GM23338 (cell line): ENCODE measurements around the gene SLC6A19. TPM values are rescaled to one million over a fixed set of nuclear protein-coding genes. Genes with fewer than 3 reads are reported as not detected.

ENCODE experiments used
- ATAC-seq: fragments of 200-7000 bp; cut with Tn5 transposase; 3 replicates; pipeline ENCODE4 v1.9.1; 2020
- DNase-seq: peaks from one replicate; pipeline ENCODE4 v3.0.0-alpha.2; 2015; ENCODE audit warnings: low spot score
- H2AFZ ChIP-seq: fragments of 200-600 bp; sonication (generic); 2 replicates; pipeline ENCODE4 v1.8.0; 2016; ENCODE audit warnings: antibody characterized with exemption, mild to moderate bottlenecking, moderate library complexity
- H3F3A ChIP-seq: fragments of 200-600 bp; sonication (generic); replicated peaks from 2 replicates; pipeline ENCODE4 v1.8.0; 2017; ENCODE audit warnings: antibody characterized with exemption, mixed run types, low read depth
- H3K27ac ChIP-seq: fragments of 200-600 bp; sonication (generic); 2 replicates; pipeline ENCODE4 v1.6.1; 2016; ENCODE audit warnings: low read depth
- H3K27me3 ChIP-seq: fragments of 200-600 bp; sonication (generic); 2 replicates; pipeline ENCODE4 v1.8.0; 2016; ENCODE audit warnings: mild to moderate bottlenecking, mixed run types, moderate library complexity; ENCODE audit not compliant: insufficient read depth
- H3K36me3 ChIP-seq: fragments of 200-600 bp; sonication (generic); 2 replicates; pipeline ENCODE4 v1.8.0; 2016; ENCODE audit warnings: mild to moderate bottlenecking; ENCODE audit not compliant: insufficient read depth
- H3K4me1 ChIP-seq: fragments of 200-600 bp; sonication (generic); 2 replicates; pipeline ENCODE4 v1.8.0; 2016; ENCODE audit warnings: mild to moderate bottlenecking, moderate library complexity; ENCODE audit not compliant: insufficient read depth
- H3K4me2 ChIP-seq: fragments of 200-600 bp; sonication (generic); 2 replicates; pipeline ENCODE4 v1.7.1; 2017; ENCODE audit warnings: mixed run types
- H3K4me3 ChIP-seq: fragments of 200-600 bp; sonication (generic); 2 replicates; pipeline ENCODE4 v1.6.1; 2016; ENCODE audit warnings: mixed run types
- H3K79me2 ChIP-seq: fragments of 200-600 bp; sonication (generic); replicated peaks from 2 replicates; pipeline ENCODE4 v1.8.0; 2017; ENCODE audit warnings: mild to moderate bottlenecking; ENCODE audit not compliant: insufficient read depth
- H3K9me2 ChIP-seq: fragments of 200-600 bp; sonication (generic); 2 replicates; pipeline ENCODE4 v1.8.0; 2017; ENCODE audit not compliant: insufficient read depth
- H4K20me1 ChIP-seq: fragments of 200-600 bp; sonication (generic); replicated peaks from 2 replicates; pipeline ENCODE4 v1.8.0; 2017; ENCODE audit warnings: mild to moderate bottlenecking; ENCODE audit not compliant: insufficient read depth
- H3K27ac Mint-ChIP-seq: 2 replicates; pipeline ENCODE4 v1.8.0; 2020; ENCODE audit warnings: inconsistent platforms, mild to moderate bottlenecking, moderate library complexity, mixed read lengths
- H3K27me3 Mint-ChIP-seq: 3 replicates; pipeline ENCODE4 v1.8.0; 2022; ENCODE audit warnings: low read depth, mild to moderate bottlenecking, moderate library complexity, mixed read lengths, inconsistent platforms; ENCODE audit not compliant: insufficient read depth, poor library complexity
- H3K36me3 Mint-ChIP-seq: 3 replicates; pipeline ENCODE4 v1.8.0; 2021; ENCODE audit warnings: low read depth, mild to moderate bottlenecking, inconsistent platforms, moderate library complexity, mixed read lengths
- H3K4me1 Mint-ChIP-seq: 3 replicates; pipeline ENCODE4 v1.8.0; 2020; ENCODE audit warnings: mild to moderate bottlenecking, inconsistent platforms, mixed read lengths
- H3K4me3 Mint-ChIP-seq: 3 replicates; pipeline ENCODE4 v1.8.0; 2021; ENCODE audit warnings: moderate library complexity, mild to moderate bottlenecking, inconsistent platforms, mixed read lengths
- H3K9me3 Mint-ChIP-seq: 3 replicates; pipeline ENCODE4 v1.8.0; 2020; ENCODE audit warnings: moderate library complexity, mild to moderate bottlenecking, inconsistent platforms, mixed read lengths
- CTCF ChIP-seq, 2 experiments: fragments of 200-600 bp in 1 of 2; sonication (generic) in 1 of 2; conservative IDR thresholded peaks; 2 replicates each; pipeline versions ENCODE4 v1.5.1 to v1.6.1; 2016 to 2017; ENCODE audit warnings: antibody characterized with exemption in 2 of 2, low read depth in 2 of 2, mild to moderate bottlenecking in 2 of 2, moderate library complexity in 1 of 2
- EZH2 ChIP-seq: fragments of 200-600 bp; sonication (generic); IDR thresholded peaks from one replicate; pipeline ENCODE4 v1.8.0; 2017; ENCODE audit warnings: antibody characterized with exemption, mild to moderate bottlenecking, low read depth; ENCODE audit not compliant: unreplicated experiment
- NANOG ChIP-seq: IDR thresholded peaks from 2 replicates; pipeline ENCODE4 v1.6.1; 2016; ENCODE audit warnings: antibody characterized with exemption, borderline replicate concordance
- REST ChIP-seq: IDR thresholded peaks from one replicate; pipeline ENCODE4 v1.6.1; 2018; ENCODE audit warnings: antibody characterized with exemption; ENCODE audit not compliant: unreplicated experiment
- STAT1 ChIP-seq: IDR thresholded peaks from one replicate; pipeline ENCODE4 v1.6.1; 2016; ENCODE audit warnings: antibody characterized with exemption; ENCODE audit not compliant: unreplicated experiment
- ZNF331 ChIP-seq: fragments of 250-450 bp; sonication (Bioruptor Pico); IDR thresholded peaks from 2 replicates; pipeline ENCODE4 v1.5.0; 2020; ENCODE audit warnings: low read depth, mild to moderate bottlenecking, moderate library complexity
- ZNF462 ChIP-seq: fragments of 250-450 bp; sonication (Bioruptor Pico); IDR thresholded peaks from 2 replicates; pipeline ENCODE4 v1.5.0; 2020; ENCODE audit warnings: mild to moderate bottlenecking, moderate library complexity
- polyA plus RNA-seq: library from polyadenylated mRNA; unstranded; fragments of >200 nt; fragmentation: Nextera tagmentation; extraction: Ambion mirVana; gene quantifications from 2 replicates; pipeline ENCODE4 v1.2.1, GENCODE V29; 2016
- total RNA-seq: library from RNA; depleted of rRNA; stranded (reverse); fragments of >200 nt; shearing (Covaris generic); gene quantifications from 2 replicates; pipeline ENCODE4 v1.2.3, GENCODE V29; 2014

Gene SLC6A19
- total and polyA plus RNA-seq, 2 experiments from 2014 or later = not detected

GRCh38 chr5:1159341-1159675 lies 42.1 kb upstream of the SLC6A19 start:
- Histone ChIP-seq H3K27ac (no peak overlapping the region), H3K27me3 (peaks cover 22% of the 10 kb centered on the region), H3K79me2 (no peaks in the 10 kb centered on the region), H3K36me3 (no peaks in the 10 kb centered on the region), H3F3A (no peaks in the 10 kb centered on the region), H3K4me3 (no peak overlapping the region), H2AFZ (no peak overlapping the region), H3K4me2 (no peak overlapping the region), H3K4me1 (no peaks in the 10 kb centered on the region), H3K9me2 (no peaks in the 10 kb centered on the region), H4K20me1 (no peaks in the 10 kb centered on the region)
- Mint-ChIP-seq H3K27me3 (peaks cover 32% of the 10 kb centered on the region), H3K4me1 (no peaks in the 10 kb centered on the region), H3K27ac (peak overlapping the region; percentile 24; the same call in 1 of the 2 replicates), H3K4me3 (no peak overlapping the region), H3K36me3 (peaks cover 8% of the 10 kb centered on the region; the same call in 1 of the 3 replicates), H3K9me3 (peaks cover 9% of the 10 kb centered on the region)
- no peak for ATAC-seq
- DNase-seq = no peak
- no peak for TF ChIP-seq ZNF462 (CRISPR knock-in tag)
- TF ChIP-seq CTCF (conservative IDR thresholded peaks at IDR 0.05; ENCODE audit: low read depth in 2 of 2) = no peak
- TF ChIP-seq EZH2 = no peak
- TF ChIP-seq ZNF331 (CRISPR knock-in tag) = no peak
- no peak for TF ChIP-seq NANOG
- TF ChIP-seq STAT1 = no peak
- no peak for TF ChIP-seq REST
